NCI-H1694 treated with DMSO at 0.1 percent for 48 hours (cell line): ENCODE measurements around the gene VEGFA.

Experiments
- DNase-seq: peaks from one replicate; lab custom pipeline; 2025; lab: John Stamatoyannopoulos, UW

Gene VEGFA

GRCh38 chr6:43821101-43821886 is 51.3 kb downstream of the VEGFA start:
- DNase-seq: no peak

DNA sequence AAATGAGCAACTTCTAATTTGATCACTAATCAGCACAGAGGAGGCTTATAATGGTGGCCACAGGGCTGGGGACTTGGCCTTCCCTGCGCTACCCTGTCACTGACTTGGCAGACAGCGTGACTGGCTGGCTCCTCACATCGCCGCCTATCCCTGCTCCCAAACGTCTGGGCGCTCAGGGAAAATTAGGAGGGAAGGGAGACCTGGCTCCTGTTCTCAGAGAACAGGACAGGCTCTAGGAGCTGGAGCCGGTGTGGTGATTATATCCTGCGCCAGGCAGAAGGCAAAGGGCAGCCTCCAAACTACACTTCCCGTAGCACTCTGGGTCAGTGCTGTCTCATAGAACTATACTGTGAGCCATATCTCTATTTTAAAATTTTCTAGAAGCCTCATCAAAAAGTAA is 53.4 kb downstream of the VEGFA start:
- no peak for DNase-seq

DNA sequence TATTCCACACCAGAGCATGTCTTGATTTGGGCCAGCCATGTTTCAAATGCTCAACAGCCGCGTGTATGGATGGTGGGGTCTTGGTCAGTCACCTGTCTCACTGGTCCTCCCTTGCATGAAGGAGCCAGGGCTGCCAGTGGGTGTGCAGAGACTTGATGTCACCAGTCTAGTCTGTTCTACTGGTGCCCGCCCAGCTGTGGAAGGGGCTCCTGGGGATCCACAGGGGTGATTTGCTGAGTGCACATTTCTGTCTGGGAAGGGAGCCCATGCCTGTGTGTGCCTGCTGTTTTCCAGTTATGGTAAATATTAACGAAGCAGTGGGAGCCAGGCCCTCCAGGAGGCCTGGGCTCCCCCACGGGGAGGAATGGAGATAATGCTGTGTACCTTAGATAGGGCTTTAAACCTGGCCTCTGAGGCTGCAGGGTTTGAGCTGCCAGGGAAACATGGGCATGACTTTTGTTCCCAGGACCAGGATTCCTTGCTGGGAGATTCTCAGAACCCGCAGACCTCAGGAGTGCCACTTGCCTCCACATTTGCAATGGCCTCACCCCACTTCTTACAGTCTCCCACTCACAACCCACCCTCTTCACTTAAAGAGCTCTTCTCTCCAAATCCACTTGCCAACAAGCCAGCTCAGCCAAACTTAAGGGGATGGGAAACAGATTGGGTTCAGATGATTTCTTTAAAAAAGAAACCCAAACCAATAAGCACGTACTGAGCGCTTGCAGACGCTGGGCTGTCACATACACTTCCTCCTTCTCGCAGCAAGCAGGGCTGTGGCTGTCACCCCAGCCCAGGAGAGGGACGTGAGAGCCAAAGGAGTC is 54.1 kb downstream of the VEGFA start:
- no peak for DNase-seq

DNA sequence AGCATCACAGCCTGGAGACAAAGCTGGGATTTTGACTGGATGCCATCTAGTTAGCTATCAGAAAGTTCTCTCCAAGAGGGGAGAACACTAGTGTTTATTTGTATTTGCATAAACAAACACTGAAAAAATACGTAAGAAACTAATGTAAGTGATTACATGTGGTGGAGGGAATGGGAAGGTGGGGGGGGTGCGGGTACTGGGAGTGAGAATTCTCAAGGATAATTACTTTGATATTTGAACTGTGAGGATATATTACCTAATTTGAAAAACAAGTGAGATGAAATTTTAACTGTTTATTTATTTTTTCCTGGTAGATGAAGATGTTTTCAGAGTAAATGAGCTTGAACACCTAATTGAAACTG is 54.7 kb downstream of the VEGFA start:
- DNase-seq: no peak

GRCh38 chr6:43825187-43826115 is 55.4 kb downstream of the VEGFA start:
- no peak for DNase-seq

GRCh38 chr6:43826730-43827129 is 56.7 kb downstream of the VEGFA start:
- no peak for DNase-seq

GRCh38 chr6:43827898-43828297 is 57.9 kb downstream of the VEGFA start:
- no peak for DNase-seq

- no peak for DNase-seq
These were observed 58.7 kb downstream of the VEGFA start for GRCh38 chr6:43828711-43829110.

GRCh38 chr6:43829470-43829869 is 59.5 kb downstream of the VEGFA start:
- DNase-seq: no peak

GRCh38 chr6:43830775-43831174 is 60.8 kb downstream of the VEGFA start:
- no peak for DNase-seq

- no peak for DNase-seq
These were observed 61.2 kb downstream of the VEGFA start for GRCh38 chr6:43831191-43831590.

DNA sequence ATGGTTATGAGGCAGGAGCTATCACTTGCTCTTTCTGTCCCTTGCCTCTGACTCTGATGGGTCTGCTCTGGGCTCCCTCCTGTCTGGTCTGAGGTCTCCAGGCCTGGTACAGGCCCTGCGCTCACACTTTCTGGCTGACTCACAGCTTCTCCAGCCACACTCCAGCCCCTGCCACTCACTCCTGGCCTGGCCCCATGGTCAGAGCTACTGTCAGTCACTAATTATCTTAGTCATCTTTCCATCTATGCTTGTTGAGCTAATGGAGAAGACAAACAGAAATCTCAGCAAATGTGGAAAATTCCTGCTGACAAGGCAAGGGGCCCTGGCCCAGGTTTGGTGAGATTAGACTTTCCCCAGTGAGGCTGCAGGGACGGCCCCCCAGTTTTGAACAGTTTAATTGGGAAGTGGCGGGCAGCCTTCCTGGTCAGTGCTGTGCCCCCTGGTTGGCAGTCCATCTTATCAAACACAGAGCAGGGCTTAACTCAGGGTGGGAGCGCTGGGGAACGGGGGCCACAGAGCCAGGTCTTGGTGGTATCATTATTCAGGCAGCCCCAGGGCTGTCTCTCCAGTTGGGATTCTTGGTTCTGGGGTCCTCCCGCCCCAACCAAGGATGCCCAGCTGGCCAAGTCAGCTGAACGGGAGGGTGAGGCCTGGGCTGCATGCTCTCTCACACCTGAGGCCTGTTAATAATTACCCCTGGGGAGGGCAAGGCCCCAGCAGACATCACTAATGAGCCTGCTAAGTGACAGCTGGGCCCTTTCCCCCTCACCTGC is 63.4 kb downstream of the VEGFA start:
- no peak for DNase-seq

GRCh38 chr6:43833996-43834390 is 64.0 kb downstream of the VEGFA start:
- DNase-seq: no peak

GRCh38 chr6:43834528-43835155 is 64.6 kb downstream of the VEGFA start:
- no peak for DNase-seq

DNA sequence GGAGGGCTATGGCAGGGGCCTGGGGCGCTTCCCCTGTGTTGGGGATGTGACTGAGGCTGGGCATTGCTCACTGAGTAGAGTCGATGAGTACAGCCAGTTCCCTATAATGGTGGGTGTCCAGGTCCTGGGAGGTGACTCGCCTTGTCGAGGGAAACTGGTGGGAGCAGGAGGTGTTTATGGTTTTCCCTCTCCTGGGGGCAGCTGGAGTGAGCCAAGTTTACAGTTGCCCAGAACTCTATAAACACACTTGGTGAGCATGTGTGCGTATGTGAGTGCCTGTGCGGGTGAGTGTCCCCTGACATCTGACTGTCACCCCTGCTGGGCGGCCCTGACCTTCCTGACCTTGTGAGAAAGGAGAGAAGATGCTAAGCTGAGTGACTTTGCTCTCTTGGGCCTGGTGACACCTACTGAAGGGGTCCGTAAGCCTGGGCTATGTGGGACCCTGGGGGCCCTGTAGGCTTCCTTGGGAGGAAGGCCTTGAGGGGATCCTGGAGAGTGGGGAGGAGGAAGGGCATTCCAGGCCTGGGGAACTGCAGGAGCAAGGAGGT is 65.9 kb downstream of the VEGFA start:
- DNase-seq: no peak
